Measurements from ENCODE around the gene CRYBA2.

DNA sequence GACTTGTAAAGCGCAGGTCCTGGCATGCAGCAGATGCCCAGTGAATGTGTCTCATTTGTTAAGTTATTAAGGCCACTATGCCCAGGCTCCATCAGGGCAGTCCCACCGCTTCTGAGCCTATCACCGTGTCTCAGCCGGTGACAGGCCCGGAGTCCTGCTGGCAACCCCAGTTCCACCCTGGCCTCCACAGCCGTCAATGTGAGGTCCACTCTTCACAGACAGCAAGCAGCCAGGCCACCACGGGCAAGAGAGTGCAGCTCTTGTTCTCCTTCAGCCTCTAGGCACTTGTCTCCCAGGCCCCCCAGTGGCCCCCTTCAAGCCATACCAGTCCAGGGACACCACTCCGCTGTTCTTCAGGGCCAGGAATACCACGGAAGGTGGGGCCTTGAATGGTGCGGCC, 25.5 kb upstream of the CRYBA2 start:
- TF ChIP-seq JUN (IDR thresholded peaks at IDR 0.05; ENCODE audit: low read depth, low read length), result no peak
- no peak for TF ChIP-seq ZNF274 (IDR thresholded peaks at IDR 0.05; ENCODE audit: borderline replicate concordance, extremely low read depth, low read length)
